ENCODE results near the gene KCNIP4. TPM values are rescaled to one million over a fixed set of nuclear protein-coding genes. Genes with fewer than 3 reads are reported as not detected.

Gene KCNIP4
- total and polyA plus RNA-seq, 9 of the 15 experiments (the other 6 are each of a cell fraction or from before 2014, with no cell fraction given) = 0.25 to 0.41 TPM; not detected in 7

- Histone ChIP-seq H3K27ac (ENCODE audit: extremely low read depth, low read depth, low read length) (no peak overlapping the region), H3K27me3 (ENCODE audit: control insufficient read depth in 2 of 2, insufficient read depth in 2 of 2, low read length in 2 of 2) (no peaks in the 10 kb centered on the region), H3K4me2 (ENCODE audit: insufficient read depth, low read length) (no peak overlapping the region), H3K79me2 (ENCODE audit: control insufficient read depth, insufficient read depth, low read length) (no peaks in the 10 kb centered on the region), H3K36me3 (ENCODE audit: control insufficient read depth, insufficient read depth, low read length) (no peaks in the 10 kb centered on the region), H3K9me1 (ENCODE audit: control insufficient read depth, insufficient read depth, low read length) (no peaks in the 10 kb centered on the region), H2AFZ (ENCODE audit: low read depth, low read length) (no peak overlapping the region), H3K9me3 (replicated peaks; ENCODE audit: control insufficient read depth, insufficient read depth, low read depth, low read length) (no peaks in the 10 kb centered on the region), H3K4me1 (replicated peaks in 1 of 2; ENCODE audit: control insufficient read depth in 2 of 2, insufficient read depth in 2 of 2, low read length in 2 of 2) (no peaks in the 10 kb centered on the region), H3K9ac (ENCODE audit: insufficient read depth in 1 of 2, low read depth in 2 of 2, low read length in 2 of 2) (no peak overlapping the region), H3K4me3 (no peak overlapping the region), H4K20me1 (replicated peaks; ENCODE audit: control insufficient read depth, insufficient read depth, low read length) (no peaks in the 10 kb centered on the region)
- DNase-seq (ENCODE audit: extremely low read depth in 1 of 4, low spot score in 3 of 4) (no peak), ATAC-seq (no peak), FAIRE-seq (no peak)
- ChIA-PET CTCF (ENCODE audit: low intra/inter-chr PET ratio) (no interaction called here), POLR2A (no interaction called here)
- BruUV-seq (replicated peaks) = no TSS peak
- intact Hi-C loops (cut with micrococcal nuclease) (no loop called here), in situ Hi-C loops (cut with MboI) (no loop called here)
- WGBS (ENCODE audit: insufficient coverage, low coverage, missing lambda C conversion rate) = 0% methylated on average over 1 of the region's 1 CpG
- TF ChIP-seq NR2C1 (IDR thresholded peaks at IDR 0.05) (no peak), NR2C1 (tag; IDR thresholded peaks at IDR 0.05) (no peak), ZNF75A (CRISPR knock-in tag; IDR thresholded peaks at IDR 0.05) (no peak)
These were observed 404.2 kb downstream of the KCNIP4 start for GRCh38 chr4:21544415-21544814.

DNA sequence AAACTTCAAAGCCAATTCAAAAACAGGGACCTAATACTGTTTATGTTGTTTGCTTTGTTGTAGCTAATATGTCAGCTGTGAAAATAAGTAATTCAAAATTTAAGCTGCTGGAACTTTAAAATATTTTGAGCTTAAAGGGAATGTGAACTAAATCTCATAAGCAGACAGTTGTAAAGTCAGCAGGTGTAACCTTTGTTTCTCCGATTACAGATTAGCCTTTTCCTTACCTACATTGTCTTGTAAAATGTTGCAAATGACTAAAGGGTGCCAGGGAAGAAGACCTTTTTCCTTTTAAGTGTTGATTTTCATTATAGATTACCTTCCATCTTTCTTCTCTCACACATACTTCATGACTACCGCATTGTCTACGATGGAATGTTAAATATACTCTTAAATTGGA is 405.1 kb downstream of the KCNIP4 start:
- Histone ChIP-seq H3K9ac (ENCODE audit: insufficient read depth in 1 of 2, low read depth in 2 of 2, low read length in 2 of 2) (no peak overlapping the region), H3K79me2 (ENCODE audit: control insufficient read depth, insufficient read depth, low read length) (no peaks in the 10 kb centered on the region), H2AFZ (ENCODE audit: low read depth, low read length) (no peak overlapping the region), H4K20me1 (replicated peaks; ENCODE audit: control insufficient read depth, insufficient read depth, low read length) (no peaks in the 10 kb centered on the region), H3K9me3 (replicated peaks; ENCODE audit: control insufficient read depth, insufficient read depth, low read depth, low read length) (no peaks in the 10 kb centered on the region), H3K4me1 (replicated peaks in 1 of 2; ENCODE audit: control insufficient read depth in 2 of 2, insufficient read depth in 2 of 2, low read length in 2 of 2) (no peaks in the 10 kb centered on the region), H3K36me3 (ENCODE audit: control insufficient read depth, insufficient read depth, low read length) (no peaks in the 10 kb centered on the region), H3K4me3 (no peak overlapping the region), H3K27ac (ENCODE audit: extremely low read depth, low read depth, low read length) (no peak overlapping the region), H3K27me3 (ENCODE audit: control insufficient read depth in 2 of 2, insufficient read depth in 2 of 2, low read length in 2 of 2) (no peaks in the 10 kb centered on the region), H3K4me2 (ENCODE audit: insufficient read depth, low read length) (no peak overlapping the region), H3K9me1 (ENCODE audit: control insufficient read depth, insufficient read depth, low read length) (no peaks in the 10 kb centered on the region)
- CTCF ChIA-PET (ENCODE audit: low intra/inter-chr PET ratio) = no interaction called here
- BruUV-seq (replicated peaks) = no TSS peak
- DNase-seq (ENCODE audit: extremely low read depth in 1 of 4, low spot score in 3 of 4) = no peak
- intact Hi-C loops (cut with micrococcal nuclease) = no loop called here
- POLR2A ChIA-PET = no interaction called here
- in situ Hi-C loops (cut with MboI) = no loop called here
- WGBS (ENCODE audit: insufficient coverage, low coverage, missing lambda C conversion rate) = 0% methylated on average over 3 of the region's 3 CpGs
- FAIRE-seq = no peak
- ATAC-seq = no peak
- TF ChIP-seq YBX1 (IDR thresholded peaks at IDR 0.05) = no peak
- TF ChIP-seq ZNF785 (CRISPR knock-in tag; IDR thresholded peaks at IDR 0.05) = no peak
- TF ChIP-seq, protein P1, sequence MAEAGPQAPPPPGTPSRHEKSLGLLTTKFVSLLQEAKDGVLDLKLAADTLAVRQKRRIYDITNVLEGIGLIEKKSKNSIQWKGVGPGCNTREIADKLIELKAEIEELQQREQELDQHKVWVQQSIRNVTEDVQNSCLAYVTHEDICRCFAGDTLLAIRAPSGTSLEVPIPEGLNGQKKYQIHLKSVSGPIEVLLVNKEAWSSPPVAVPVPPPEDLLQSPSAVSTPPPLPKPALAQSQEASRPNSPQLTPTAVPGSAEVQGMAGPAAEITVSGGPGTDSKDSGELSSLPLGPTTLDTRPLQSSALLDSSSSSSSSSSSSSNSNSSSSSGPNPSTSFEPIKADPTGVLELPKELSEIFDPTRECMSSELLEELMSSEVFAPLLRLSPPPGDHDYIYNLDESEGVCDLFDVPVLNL (CRISPR knock-in tag; IDR thresholded peaks at IDR 0.05; ENCODE audit: low read depth) = no peak
- no peak for TF ChIP-seq ZNF318 (IDR thresholded peaks at IDR 0.05; ENCODE audit: borderline replicate concordance in 1 of 2, low read depth in 1 of 2)
- TF ChIP-seq NONO (IDR thresholded peaks at IDR 0.05; ENCODE audit: low read depth in 2 of 2, low read length in 1 of 2) = no peak
